Spleen (tissue), 11 donors: ENCODE measurements around the gene UCN2. TPM values are rescaled to one million over a fixed set of nuclear protein-coding genes. Genes with fewer than 3 reads are reported as not detected.
"Not testable (repeated sequence)": the region's sequence is repeated elsewhere in the genome, so short reads cannot be mapped to it uniquely, and the experiment has no call there.

Source experiments
- DNase-seq: peaks from one replicate; pipeline ENCODE4 v3.0.0-alpha.2; 2020
- H3K27ac ChIP-seq, 8 donors: fragments of 200-600 bp; sonication (generic) in 7 of 8; 1 replicate in 4 of 8; 2 replicates in 4 of 8; pipeline versions ENCODE4 v1.5.0 to v1.8.0; 2016 to 2021; ENCODE audit warnings: inconsistent platforms in 4 of 8, mild to moderate bottlenecking in 4 of 8, moderate library complexity in 1 of 8
- H3K27me3 ChIP-seq, 7 donors: fragments of 200-600 bp; sonication (generic) in 6 of 7; replicated peaks in 1 of 7; 1 replicate in 4 of 7; 2 replicates in 3 of 7; pipeline versions ENCODE4 v1.5.0 to v1.8.0; 2016 to 2021; ENCODE audit warnings: inconsistent platforms in 3 of 7, mild to moderate bottlenecking in 1 of 7
- H3K36me3 ChIP-seq, 6 donors: fragments of 200-600 bp; sonication (generic) in 5 of 6; 1 replicate in 4 of 6; 2 replicates in 2 of 6; pipeline versions ENCODE4 v1.5.0 to v1.8.0; 2016 to 2021; ENCODE audit warnings: inconsistent platforms in 2 of 6
- H3K4me1 ChIP-seq, 6 donors: fragments of 200-600 bp; sonication (generic) in 5 of 6; 1 replicate in 3 of 6; 2 replicates in 3 of 6; pipeline versions ENCODE4 v1.5.0 to v1.8.0; 2016 to 2021; ENCODE audit warnings: inconsistent platforms in 3 of 6
- H3K4me3 ChIP-seq, 8 donors: fragments of 200-600 bp; sonication (generic) in 7 of 8; 1 replicate in 4 of 8; 2 replicates in 4 of 8; pipeline versions ENCODE4 v1.5.0 to v1.8.0; 2016 to 2021; ENCODE audit warnings: inconsistent platforms in 4 of 8, mild to moderate bottlenecking in 4 of 8, moderate library complexity in 2 of 8
- H3K9me3 ChIP-seq, 8 donors: fragments of 200-600 bp; sonication (generic) in 7 of 8; 1 replicate in 4 of 8; 2 replicates in 4 of 8; pipeline versions ENCODE4 v1.5.0 to v1.8.0; 2016 to 2021; ENCODE audit warnings: inconsistent platforms in 4 of 8
- CTCF ChIP-seq, 11 experiments: fragments of 200-600 bp in 7 of 11; fragments of 450-650 bp in 4 of 11; sonication (generic) in 4 of 11; IDR thresholded peaks in 8 of 11; conservative IDR thresholded peaks in 3 of 11; 1 replicate in 7 of 11; 2 replicates in 4 of 11; pipeline versions ENCODE4 v1.4.0 to v1.8.0; 2016 to 2021; ENCODE audit warnings: antibody characterized with exemption in 11 of 11, inconsistent platforms in 4 of 11, mild to moderate bottlenecking in 1 of 11
- POLR2A ChIP-seq, 3 donors: fragments of 450-650 bp; IDR thresholded peaks; one replicate each; pipeline ENCODE4 v1.5.1; 2017; ENCODE audit warnings: antibody characterized with exemption in 3 of 3, mild to moderate bottlenecking in 1 of 3
- POLR2AphosphoS5 ChIP-seq, 3 donors: sonication (generic); formaldehyde crosslinking; IDR thresholded peaks; one replicate each; pipeline ENCODE4 v1.5.1; 2017; ENCODE audit warnings: antibody characterized with exemption in 3 of 3
- WGBS, 5 donors: extraction: QIAGEN DNeasy Blood & Tissue Kit in 3 of 5; methylation state at CpG; one replicate each; pipeline versions ENCODE4 v1.1.5 to v1.1.7; 2013 to 2018; 5-methylcytosine and 5-hydroxymethylcytosine counted together
- intact Hi-C: fragments of 100-400 bp; cut with DNase I; formaldehyde crosslinking; loops from one replicate; pipeline ENCODE4 v1.15.0; 2023; ENCODE audit warnings: low total_unique reads
- polyA plus RNA-seq, 3 donors: library from polyadenylated mRNA; stranded (reverse); fragments of 200-250 nt; gene quantifications; one replicate each; pipeline ENCODE4 v1.2.1, GENCODE V29; 2013
- total RNA-seq, 7 donors: library from RNA; depleted of rRNA in 3 of 7; stranded (reverse); fragments of >200 nt in 3 of 7; fragmentation: NEBNext Ultra II Directional in 4 of 7; extraction: Animal tissue kit (Norgen Biotek cat#: 25700) in 4 of 7; gene quantifications; one replicate each; pipeline versions ENCODE4 v1.1.0 to v1.2.1, GENCODE V29; 2016 to 2021
- donor health status: healthy with polysubstance abuse.
- donor health status: DM: no; HTN: no; CAD: no; lungs with moderate emphysema.
- donor health status: DM: no; HTN: no; CAD: no.
- donor health status: Bipolar disorder and iron deficiency.
- donor health status: healthy.
- donor health status: DM: no; HTN: no; CAD: no.
- donor health status: DM: yes; HTN: yes; CAD: no.

Gene UCN2
- total and polyA plus RNA-seq, 10 donors: 0.20 to 0.61 (median 0.49) TPM; not detected in 2

GRCh38 chr3:48532271-48532976 lies 31.2 kb downstream of the UCN2 start:
- no peaks in the 10 kb centered on the region for H3K27me3 ChIP-seq
- 82 to 92% (median 88%) methylated on average over 6 of the region's 6 CpGs for WGBS, 5 donors
- DNase-seq: no peak
- intact Hi-C loops: no loop called here
- no peaks in the 10 kb centered on the region for H3K9me3 ChIP-seq
- peaks cover 0 to 76% (median 17%) of the 10 kb centered on the region in 6 donors for H3K4me1 ChIP-seq
- H3K36me3 ChIP-seq: peaks cover 0 to 37% (median 7%) of the 10 kb centered on the region in 6 donors
- H3K4me3 ChIP-seq: no peak overlapping the region
- TF ChIP-seq POLR2A (IDR thresholded peaks at IDR 0.05) (no peak), POLR2AphosphoS5 (IDR thresholded peaks at IDR 0.05) (no peak), CTCF (IDR thresholded peaks at IDR 0.05 in 8 of 11, conservative IDR thresholded peaks at IDR 0.05 in 3 of 11) (no peak)
- H3K27ac ChIP-seq: peak overlapping the region in 5 of 8 donors; percentile 23 to 84 (median 48)

- H3K4me3 ChIP-seq, H3K9me3 ChIP-seq, intact Hi-C loops, H3K27me3 ChIP-seq, DNase-seq: not testable (repeated sequence)
- WGBS, 5 donors: 93 to 98% (median 96%) methylated on average over 4 of the region's 4 CpGs
- peak overlapping the region in 1 of 8 donors; percentile 84 for H3K27ac ChIP-seq
- H3K4me1 ChIP-seq: peaks cover 0 to 73% (median 14%) of the 10 kb centered on the region in 6 donors
- peaks cover 0 to 34% (median 4%) of the 10 kb centered on the region in 6 donors for H3K36me3 ChIP-seq
Observed at GRCh38 chr3:48530701-48531100, 32.9 kb downstream of the UCN2 start.

DNA sequence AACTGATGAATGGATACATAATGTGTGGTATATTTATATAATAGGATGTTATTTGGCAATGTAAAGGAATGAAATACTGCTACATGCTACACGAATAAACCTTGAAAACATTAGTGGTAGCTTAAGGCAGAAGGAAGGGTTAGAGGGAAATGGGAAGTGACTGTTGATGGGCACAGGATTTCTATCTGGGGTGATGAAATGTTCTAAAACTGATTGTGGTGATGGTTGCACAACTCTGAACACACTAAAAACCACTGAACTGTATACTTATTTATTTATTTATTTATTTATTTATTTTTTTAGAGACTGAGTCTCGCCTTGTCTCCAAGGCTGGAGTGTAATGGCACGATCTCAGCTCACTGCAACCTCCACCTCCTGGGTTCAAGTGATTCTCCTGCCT lies 34.8 kb downstream of the UCN2 start:
- H3K4me1 ChIP-seq: peaks cover 0 to 58% (median 11%) of the 10 kb centered on the region in 6 donors
- H3K4me3 ChIP-seq: peak overlapping the region in 1 of 8 donors; percentile 10
- H3K27me3 ChIP-seq: no peaks in the 10 kb centered on the region
- H3K36me3 ChIP-seq: peaks cover 0 to 41% (median under 1%) of the 10 kb centered on the region in 6 donors
- TF ChIP-seq POLR2A (IDR thresholded peaks at IDR 0.05): no peak
- no peak for TF ChIP-seq POLR2AphosphoS5 (IDR thresholded peaks at IDR 0.05)
- TF ChIP-seq CTCF (IDR thresholded peaks at IDR 0.05 in 8 of 11, conservative IDR thresholded peaks at IDR 0.05 in 3 of 11): no peak
- peak overlapping the region in 7 of 8 donors; percentile 49 to 92 (median 81) for H3K27ac ChIP-seq
- WGBS, 5 donors: 49 to 79% (median 61%) methylated on average over 3 of the region's 3 CpGs
- no peak for DNase-seq
- no peaks in the 10 kb centered on the region for H3K9me3 ChIP-seq
- intact Hi-C loops: no loop called here

- WGBS, 5 donors: 56 to 82% (median 70%) methylated on average over 9 of the region's 9 CpGs
- TF ChIP-seq CTCF (IDR thresholded peaks at IDR 0.05 in 8 of 11, conservative IDR thresholded peaks at IDR 0.05 in 3 of 11) (no peak), POLR2AphosphoS5 (IDR thresholded peaks at IDR 0.05) (no peak), POLR2A (IDR thresholded peaks at IDR 0.05) (no peak)
- H3K27me3 ChIP-seq: no peaks in the 10 kb centered on the region
- H3K4me1 ChIP-seq: peaks cover 0 to 51% (median 8%) of the 10 kb centered on the region in 6 donors
- peak overlapping the region in 1 of 8 donors; percentile 10 for H3K4me3 ChIP-seq
- intact Hi-C loops: no loop called here
- H3K36me3 ChIP-seq: peaks cover 0 to 48% (median 3%) of the 10 kb centered on the region in 6 donors
- DNase-seq: no peak
- H3K27ac ChIP-seq: peak overlapping the region in 7 of 8 donors; percentile 49 to 92 (median 81)
- H3K9me3 ChIP-seq: no peaks in the 10 kb centered on the region
Observed at GRCh38 chr3:48528048-48528447, 35.5 kb downstream of the UCN2 start.
